SK-N-SH treated with all-trans-retinoic acid at 6 μM for 48 hours (cell line): Measurements from ENCODE around the gene VEGFC.
A peak's percentile ranks its signal among the peaks of the same experiment; 100 is the strongest.

Experiments used
- ATAC-seq: fragments of 200-7000 bp; cut with Tn5 transposase; 3 replicates; pipeline ENCODE4 v1.9.1; 2020; ENCODE audit warnings: mild to moderate bottlenecking, moderate library complexity
- ARNTL ChIP-seq: fragments of 450-650 bp; formaldehyde crosslinking; IDR thresholded peaks from 2 replicates; pipeline ENCODE4 v1.5.0; 2020; ENCODE audit warnings: low read depth, mild to moderate bottlenecking, moderate library complexity, borderline replicate concordance
- BACH2 ChIP-seq: fragments of 250-450 bp; sonication (Bioruptor Pico); IDR thresholded peaks from 2 replicates; pipeline ENCODE4 v1.9.0; 2021; ENCODE audit warnings: mild to moderate bottlenecking, borderline replicate concordance
- CSDC2 ChIP-seq: fragments of 250-450 bp; sonication (Bioruptor Pico); IDR thresholded peaks from 2 replicates; pipeline ENCODE4 v1.5.0; 2020; ENCODE audit warnings: mild to moderate bottlenecking, moderate library complexity
- CSRNP3 ChIP-seq: fragments of 250-450 bp; sonication (Bioruptor Pico); IDR thresholded peaks from 2 replicates; pipeline ENCODE4 v1.5.1; 2021; ENCODE audit warnings: mild to moderate bottlenecking, moderate library complexity
- ESRRG ChIP-seq: fragments of 250-450 bp; sonication (Bioruptor Pico); IDR thresholded peaks from 2 replicates; pipeline ENCODE4 v1.6.1; 2021; ENCODE audit warnings: mild to moderate bottlenecking
- PATZ1 ChIP-seq: fragments of 250-450 bp; sonication (Bioruptor Pico); IDR thresholded peaks from 2 replicates; pipeline ENCODE4 v1.8.0; 2020; ENCODE audit warnings: mild to moderate bottlenecking, moderate library complexity, borderline replicate concordance
- RARB ChIP-seq: fragments of 250-450 bp; sonication (Bioruptor Pico); IDR thresholded peaks from 2 replicates; pipeline ENCODE4 v1.8.0; 2021; ENCODE audit warnings: mild to moderate bottlenecking, moderate library complexity
- SNAI2 ChIP-seq: fragments of 250-450 bp; sonication (Bioruptor Pico); IDR thresholded peaks from 2 replicates; pipeline ENCODE4 v1.5.0; 2020; ENCODE audit warnings: mild to moderate bottlenecking, moderate library complexity
- TCF4 ChIP-seq: fragments of 250-450 bp; sonication (Bioruptor Pico); IDR thresholded peaks from 2 replicates; pipeline ENCODE4 v1.8.0; 2021; ENCODE audit warnings: mild to moderate bottlenecking, moderate library complexity, borderline replicate concordance
- TSHZ2 ChIP-seq: fragments of 250-450 bp; sonication (Bioruptor Pico); IDR thresholded peaks from 2 replicates; pipeline ENCODE4 v1.5.0; 2020; ENCODE audit warnings: mild to moderate bottlenecking, moderate library complexity
- ZC3H10 ChIP-seq: fragments of 250-450 bp; sonication (Bioruptor Pico); IDR thresholded peaks from 2 replicates; pipeline ENCODE4 v1.5.1; 2021; ENCODE audit warnings: mild to moderate bottlenecking, moderate library complexity
- ZFP3 ChIP-seq: fragments of 250-450 bp; sonication (Bioruptor Pico); IDR thresholded peaks from 2 replicates; pipeline ENCODE4 v1.5.0; 2020; ENCODE audit warnings: mild to moderate bottlenecking, moderate library complexity
- ZFP30 ChIP-seq: fragments of 450-650 bp; formaldehyde crosslinking; IDR thresholded peaks from 2 replicates; pipeline ENCODE4 v1.5.0; 2022; ENCODE audit warnings: mild to moderate bottlenecking, moderate library complexity
- ZNF565 ChIP-seq: fragments of 450-650 bp; formaldehyde crosslinking; conservative IDR thresholded peaks from 2 replicates; pipeline ENCODE4 v1.5.0; 2020; ENCODE audit warnings: low read depth, mild to moderate bottlenecking, moderate library complexity
- ZNF70 ChIP-seq: fragments of 450-650 bp; formaldehyde crosslinking; IDR thresholded peaks from 2 replicates; pipeline ENCODE4 v1.5.0; 2020; ENCODE audit warnings: mild to moderate bottlenecking, moderate library complexity
- ZNF8 ChIP-seq: fragments of 450-650 bp; formaldehyde crosslinking; IDR thresholded peaks from 2 replicates; pipeline ENCODE4 v1.5.0; 2020; ENCODE audit warnings: mild to moderate bottlenecking, moderate library complexity
- TF ChIP-seq, protein P1 (sequence below): fragments of 250-450 bp; sonication (Bioruptor Pico); IDR thresholded peaks from 2 replicates; pipeline ENCODE4 v1.8.0; 2021; ENCODE audit warnings: low read depth, mild to moderate bottlenecking, moderate library complexity, borderline replicate concordance

The VEGFC gene

DNA sequence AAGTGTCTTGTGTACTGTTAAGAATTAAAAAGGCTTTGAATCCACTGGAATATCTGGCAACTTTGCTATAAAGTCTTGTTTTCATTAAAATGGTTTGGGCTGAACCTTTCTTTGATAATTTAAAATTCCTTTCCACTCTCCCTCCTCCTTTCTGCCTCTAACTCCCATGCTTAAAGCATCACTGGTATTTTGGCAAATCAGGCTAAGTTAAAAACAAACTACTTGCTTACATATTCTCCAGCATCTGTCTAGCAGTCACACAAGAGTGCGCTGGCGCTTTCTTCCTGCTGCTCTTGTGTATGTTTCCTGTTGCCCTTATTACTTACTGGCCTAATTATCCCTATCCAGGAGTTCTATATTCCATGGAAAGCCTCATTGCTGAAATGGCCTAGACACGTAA lies 136.6 kb downstream of the VEGFC start:
- TF ChIP-seq BACH2 (CRISPR knock-in tag), result no peak
- no peak for TF ChIP-seq ARNTL
- no peak for TF ChIP-seq CSRNP3 (CRISPR knock-in tag)
- no peak for TF ChIP-seq TSHZ2 (CRISPR knock-in tag)
- no peak for TF ChIP-seq PATZ1
- no peak for TF ChIP-seq RARB (CRISPR knock-in tag)
- TF ChIP-seq ZC3H10, result no peak
- no peak for TF ChIP-seq ZFP30 (CRISPR knock-in tag)
- TF ChIP-seq, protein P1, sequence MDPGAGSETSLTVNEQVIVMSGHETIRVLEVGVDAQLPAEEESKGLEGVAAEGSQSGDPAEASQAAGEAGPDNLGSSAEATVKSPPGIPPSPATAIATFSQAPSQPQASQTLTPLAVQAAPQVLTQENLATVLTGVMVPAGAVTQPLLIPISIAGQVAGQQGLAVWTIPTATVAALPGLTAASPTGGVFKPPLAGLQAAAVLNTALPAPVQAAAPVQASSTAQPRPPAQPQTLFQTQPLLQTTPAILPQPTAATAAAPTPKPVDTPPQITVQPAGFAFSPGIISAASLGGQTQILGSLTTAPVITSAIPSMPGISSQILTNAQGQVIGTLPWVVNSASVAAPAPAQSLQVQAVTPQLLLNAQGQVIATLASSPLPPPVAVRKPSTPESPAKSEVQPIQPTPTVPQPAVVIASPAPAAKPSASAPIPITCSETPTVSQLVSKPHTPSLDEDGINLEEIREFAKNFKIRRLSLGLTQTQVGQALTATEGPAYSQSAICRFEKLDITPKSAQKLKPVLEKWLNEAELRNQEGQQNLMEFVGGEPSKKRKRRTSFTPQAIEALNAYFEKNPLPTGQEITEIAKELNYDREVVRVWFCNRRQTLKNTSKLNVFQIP (CRISPR knock-in tag), result no peak
- TF ChIP-seq ZNF8 (CRISPR knock-in tag), result no peak
- TF ChIP-seq ZNF565 (CRISPR knock-in tag), result no peak
- no peak for TF ChIP-seq TCF4
- TF ChIP-seq ESRRG, result no peak
- no peak for TF ChIP-seq ZFP3 (CRISPR knock-in tag)
- ATAC-seq, result peak; percentile 7; the same call in 1 of the 3 replicates

DNA sequence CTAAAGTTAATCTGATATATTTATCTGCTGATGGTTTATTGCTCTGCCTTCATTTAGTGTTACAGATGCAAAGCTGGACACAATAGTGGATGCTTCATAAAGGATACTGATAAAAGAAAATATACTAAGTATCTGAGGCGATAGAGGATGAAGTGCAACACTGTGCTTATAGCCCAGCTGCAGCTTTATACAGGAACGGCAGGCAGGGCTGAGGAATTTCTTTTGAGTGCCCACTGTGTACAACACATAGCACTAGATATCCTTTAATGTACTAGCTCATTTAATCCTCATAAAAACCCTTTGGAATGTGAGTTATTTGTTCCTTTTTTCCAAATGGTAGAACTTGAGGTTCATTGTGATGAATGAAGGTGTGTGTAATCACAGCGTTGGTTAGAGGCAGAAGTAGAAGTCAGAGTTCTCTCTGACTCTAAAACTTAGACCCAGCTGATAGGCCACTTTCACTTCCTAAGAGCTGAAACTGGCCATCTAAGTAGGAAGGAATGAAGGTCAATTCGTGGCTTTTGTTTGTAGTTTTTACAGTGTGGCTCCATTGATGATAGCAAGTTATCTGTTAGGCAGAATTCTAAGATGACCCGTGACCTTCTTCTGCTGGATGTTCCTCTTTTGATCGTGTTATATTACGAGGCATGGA lies 138.0 kb downstream of the VEGFC start:
- peak; percentile 22 for ATAC-seq
- no peak for TF ChIP-seq ZNF565 (CRISPR knock-in tag)
- no peak for TF ChIP-seq ZFP3 (CRISPR knock-in tag)
- no peak for TF ChIP-seq TCF4
- TF ChIP-seq RARB (CRISPR knock-in tag), result no peak
- no peak for TF ChIP-seq ARNTL
- TF ChIP-seq CSDC2 (CRISPR knock-in tag), result no peak
- no peak for TF ChIP-seq ZNF70
- no peak for TF ChIP-seq PATZ1

GRCh38 chr4:176653401-176654220 lies 139.1 kb downstream of the VEGFC start:
- peak; percentile 6; the same call in 2 of the 3 replicates for ATAC-seq
- TF ChIP-seq RARB (CRISPR knock-in tag) (no peak), TSHZ2 (CRISPR knock-in tag) (no peak), ARNTL (no peak), SNAI2 (no peak), ZNF565 (CRISPR knock-in tag) (no peak)
